GM23338 (cell line): ENCODE data around the gene ITIH3. TPM values are rescaled to one million over a fixed set of nuclear protein-coding genes. Genes with fewer than 3 reads are reported as not detected.

ENCODE experiments used
- ATAC-seq: fragments of 200-7000 bp; cut with Tn5 transposase; 3 replicates; pipeline ENCODE4 v1.9.1; 2020
- DNase-seq: peaks from one replicate; pipeline ENCODE4 v3.0.0-alpha.2; 2015; ENCODE audit warnings: low spot score
- H2AFZ ChIP-seq: fragments of 200-600 bp; sonication (generic); 2 replicates; pipeline ENCODE4 v1.8.0; 2016; ENCODE audit warnings: antibody characterized with exemption, mild to moderate bottlenecking, moderate library complexity
- H3F3A ChIP-seq: fragments of 200-600 bp; sonication (generic); replicated peaks from 2 replicates; pipeline ENCODE4 v1.8.0; 2017; ENCODE audit warnings: antibody characterized with exemption, mixed run types, low read depth
- H3K27ac ChIP-seq: fragments of 200-600 bp; sonication (generic); 2 replicates; pipeline ENCODE4 v1.6.1; 2016; ENCODE audit warnings: low read depth
- H3K27me3 ChIP-seq: fragments of 200-600 bp; sonication (generic); 2 replicates; pipeline ENCODE4 v1.8.0; 2016; ENCODE audit warnings: mild to moderate bottlenecking, mixed run types, moderate library complexity; ENCODE audit not compliant: insufficient read depth
- H3K36me3 ChIP-seq: fragments of 200-600 bp; sonication (generic); 2 replicates; pipeline ENCODE4 v1.8.0; 2016; ENCODE audit warnings: mild to moderate bottlenecking; ENCODE audit not compliant: insufficient read depth
- H3K4me1 ChIP-seq: fragments of 200-600 bp; sonication (generic); 2 replicates; pipeline ENCODE4 v1.8.0; 2016; ENCODE audit warnings: mild to moderate bottlenecking, moderate library complexity; ENCODE audit not compliant: insufficient read depth
- H3K4me2 ChIP-seq: fragments of 200-600 bp; sonication (generic); 2 replicates; pipeline ENCODE4 v1.7.1; 2017; ENCODE audit warnings: mixed run types
- H3K4me3 ChIP-seq: fragments of 200-600 bp; sonication (generic); 2 replicates; pipeline ENCODE4 v1.6.1; 2016; ENCODE audit warnings: mixed run types
- H3K79me2 ChIP-seq: fragments of 200-600 bp; sonication (generic); replicated peaks from 2 replicates; pipeline ENCODE4 v1.8.0; 2017; ENCODE audit warnings: mild to moderate bottlenecking; ENCODE audit not compliant: insufficient read depth
- H3K9me2 ChIP-seq: fragments of 200-600 bp; sonication (generic); 2 replicates; pipeline ENCODE4 v1.8.0; 2017; ENCODE audit not compliant: insufficient read depth
- H4K20me1 ChIP-seq: fragments of 200-600 bp; sonication (generic); replicated peaks from 2 replicates; pipeline ENCODE4 v1.8.0; 2017; ENCODE audit warnings: mild to moderate bottlenecking; ENCODE audit not compliant: insufficient read depth
- H3K27ac Mint-ChIP-seq: 2 replicates; pipeline ENCODE4 v1.8.0; 2020; ENCODE audit warnings: inconsistent platforms, mild to moderate bottlenecking, moderate library complexity, mixed read lengths
- H3K27me3 Mint-ChIP-seq: 3 replicates; pipeline ENCODE4 v1.8.0; 2022; ENCODE audit warnings: low read depth, mild to moderate bottlenecking, moderate library complexity, mixed read lengths, inconsistent platforms; ENCODE audit not compliant: insufficient read depth, poor library complexity
- H3K36me3 Mint-ChIP-seq: 3 replicates; pipeline ENCODE4 v1.8.0; 2021; ENCODE audit warnings: low read depth, mild to moderate bottlenecking, inconsistent platforms, moderate library complexity, mixed read lengths
- H3K4me1 Mint-ChIP-seq: 3 replicates; pipeline ENCODE4 v1.8.0; 2020; ENCODE audit warnings: mild to moderate bottlenecking, inconsistent platforms, mixed read lengths
- H3K4me3 Mint-ChIP-seq: 3 replicates; pipeline ENCODE4 v1.8.0; 2021; ENCODE audit warnings: moderate library complexity, mild to moderate bottlenecking, inconsistent platforms, mixed read lengths
- H3K9me3 Mint-ChIP-seq: 3 replicates; pipeline ENCODE4 v1.8.0; 2020; ENCODE audit warnings: moderate library complexity, mild to moderate bottlenecking, inconsistent platforms, mixed read lengths
- CREB1 ChIP-seq: fragments of 250-450 bp; sonication (Bioruptor Pico); IDR thresholded peaks from 2 replicates; pipeline ENCODE4 v1.5.0; 2020; ENCODE audit warnings: low read depth, mild to moderate bottlenecking, moderate library complexity
- CTCF ChIP-seq, 2 experiments: fragments of 200-600 bp in 1 of 2; sonication (generic) in 1 of 2; conservative IDR thresholded peaks; 2 replicates each; pipeline versions ENCODE4 v1.5.1 to v1.6.1; 2016 to 2017; ENCODE audit warnings: antibody characterized with exemption in 2 of 2, low read depth in 2 of 2, mild to moderate bottlenecking in 2 of 2, moderate library complexity in 1 of 2
- EZH2 ChIP-seq: fragments of 200-600 bp; sonication (generic); IDR thresholded peaks from one replicate; pipeline ENCODE4 v1.8.0; 2017; ENCODE audit warnings: antibody characterized with exemption, mild to moderate bottlenecking, low read depth; ENCODE audit not compliant: unreplicated experiment
- EZH2phosphoT487 ChIP-seq: fragments of 200-600 bp; sonication (generic); IDR thresholded peaks from one replicate; pipeline ENCODE4 v1.8.1; 2018; ENCODE audit warnings: antibody characterized with exemption; ENCODE audit not compliant: unreplicated experiment
- JUNB ChIP-seq: IDR thresholded peaks from one replicate; pipeline ENCODE4 v1.6.1; 2016; ENCODE audit warnings: antibody characterized with exemption; ENCODE audit not compliant: unreplicated experiment
- NANOG ChIP-seq: IDR thresholded peaks from 2 replicates; pipeline ENCODE4 v1.6.1; 2016; ENCODE audit warnings: antibody characterized with exemption, borderline replicate concordance
- POLR2AphosphoS5 ChIP-seq: IDR thresholded peaks from 2 replicates; pipeline ENCODE4 v1.6.1; 2016; ENCODE audit warnings: antibody characterized with exemption, low read depth
- REST ChIP-seq: IDR thresholded peaks from one replicate; pipeline ENCODE4 v1.6.1; 2018; ENCODE audit warnings: antibody characterized with exemption; ENCODE audit not compliant: unreplicated experiment
- STAT1 ChIP-seq: IDR thresholded peaks from one replicate; pipeline ENCODE4 v1.6.1; 2016; ENCODE audit warnings: antibody characterized with exemption; ENCODE audit not compliant: unreplicated experiment
- ZNF114 ChIP-seq: fragments of 250-450 bp; sonication (Bioruptor Pico); IDR thresholded peaks from 2 replicates; pipeline ENCODE4 v1.5.0; 2020; ENCODE audit warnings: mild to moderate bottlenecking, moderate library complexity
- ZNF331 ChIP-seq: fragments of 250-450 bp; sonication (Bioruptor Pico); IDR thresholded peaks from 2 replicates; pipeline ENCODE4 v1.5.0; 2020; ENCODE audit warnings: low read depth, mild to moderate bottlenecking, moderate library complexity
- ZNF462 ChIP-seq: fragments of 250-450 bp; sonication (Bioruptor Pico); IDR thresholded peaks from 2 replicates; pipeline ENCODE4 v1.5.0; 2020; ENCODE audit warnings: mild to moderate bottlenecking, moderate library complexity
- polyA plus RNA-seq: library from polyadenylated mRNA; unstranded; fragments of >200 nt; fragmentation: Nextera tagmentation; extraction: Ambion mirVana; gene quantifications from 2 replicates; pipeline ENCODE4 v1.2.1, GENCODE V29; 2016
- total RNA-seq: library from RNA; depleted of rRNA; stranded (reverse); fragments of >200 nt; shearing (Covaris generic); gene quantifications from 2 replicates; pipeline ENCODE4 v1.2.3, GENCODE V29; 2014
- TF ChIP-seq, protein P1 (sequence below): IDR thresholded peaks from 2 replicates; pipeline ENCODE4 v1.6.1; 2016; ENCODE audit warnings: antibody characterized with exemption

Gene ITIH3
- total and polyA plus RNA-seq, 2 experiments from 2014 or later: not detected

DNA sequence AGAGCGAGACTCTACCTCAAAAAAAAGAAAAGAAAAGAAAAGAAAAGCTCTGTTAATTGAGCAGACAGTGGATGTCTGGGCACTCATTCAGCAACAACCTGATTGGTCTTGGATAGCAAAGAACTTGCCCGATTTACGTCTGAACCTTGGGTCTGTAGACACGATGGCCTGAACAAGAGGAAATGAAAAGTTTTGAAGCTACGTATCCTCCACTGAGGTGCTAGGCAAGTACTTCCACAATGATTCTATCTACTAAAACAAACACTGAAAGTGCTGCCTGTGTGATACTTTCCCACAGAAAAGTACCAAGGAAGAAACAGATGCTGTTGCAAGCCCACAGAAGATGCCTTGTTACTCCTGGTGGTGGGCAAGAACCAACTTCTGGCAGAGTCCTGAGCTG lies 62.1 kb downstream of the ITIH3 start:
- no peaks in the 10 kb centered on the region for H3K36me3 ChIP-seq
- no peaks in the 10 kb centered on the region for H3K27me3 ChIP-seq
- DNase-seq: no peak
- no peaks in the 10 kb centered on the region for H3K4me1 ChIP-seq
- H3F3A ChIP-seq: no peaks in the 10 kb centered on the region
- H3K4me2 ChIP-seq: no peak overlapping the region
- 0 out of 2 replicates have a peak overlapping the region, but pooled peaks have one; percentile 26 for H3K27ac Mint-ChIP-seq
- H3K27me3 Mint-ChIP-seq: no peaks in the 10 kb centered on the region
- no peak overlapping the region for H3K4me3 ChIP-seq
- no peaks in the 10 kb centered on the region for H3K9me3 Mint-ChIP-seq
- peaks cover 4% of the 10 kb centered on the region; the same call in 1 of the 3 replicates for H3K36me3 Mint-ChIP-seq
- H2AFZ ChIP-seq: no peak overlapping the region
- H3K79me2 ChIP-seq: no peaks in the 10 kb centered on the region
- H3K9me2 ChIP-seq: no peaks in the 10 kb centered on the region
- peaks cover 7% of the 10 kb centered on the region; the same call in 1 of the 2 replicates for H4K20me1 ChIP-seq
- no peak for ATAC-seq
- no peak overlapping the region for H3K27ac ChIP-seq
- H3K4me1 Mint-ChIP-seq: no peaks in the 10 kb centered on the region; the same call in 2 of the 3 replicates
- H3K4me3 Mint-ChIP-seq: no peak overlapping the region
- TF ChIP-seq ZNF462 (CRISPR knock-in tag): no peak
- no peak for TF ChIP-seq POLR2AphosphoS5
- TF ChIP-seq REST: no peak
- no peak for TF ChIP-seq EZH2phosphoT487
- TF ChIP-seq, protein P1, sequence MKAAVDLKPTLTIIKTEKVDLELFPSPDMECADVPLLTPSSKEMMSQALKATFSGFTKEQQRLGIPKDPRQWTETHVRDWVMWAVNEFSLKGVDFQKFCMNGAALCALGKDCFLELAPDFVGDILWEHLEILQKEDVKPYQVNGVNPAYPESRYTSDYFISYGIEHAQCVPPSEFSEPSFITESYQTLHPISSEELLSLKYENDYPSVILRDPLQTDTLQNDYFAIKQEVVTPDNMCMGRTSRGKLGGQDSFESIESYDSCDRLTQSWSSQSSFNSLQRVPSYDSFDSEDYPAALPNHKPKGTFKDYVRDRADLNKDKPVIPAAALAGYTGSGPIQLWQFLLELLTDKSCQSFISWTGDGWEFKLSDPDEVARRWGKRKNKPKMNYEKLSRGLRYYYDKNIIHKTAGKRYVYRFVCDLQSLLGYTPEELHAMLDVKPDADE: no peak
- no peak for TF ChIP-seq CREB1 (CRISPR knock-in tag)
- TF ChIP-seq STAT1: no peak
- no peak for TF ChIP-seq EZH2
- no peak for TF ChIP-seq NANOG
- TF ChIP-seq JUNB: no peak
- no peak for TF ChIP-seq CTCF (conservative IDR thresholded peaks at IDR 0.05; ENCODE audit: low read depth in 2 of 2)
- no peak for TF ChIP-seq ZNF331 (CRISPR knock-in tag)
- no peak for TF ChIP-seq ZNF114
